CD4-positive, alpha-beta T cell (primary cell): Measurements from ENCODE around the gene TM4SF4. TPM values are rescaled to one million over a fixed set of nuclear protein-coding genes. Genes with fewer than 3 reads are reported as not detected.

Experiments used
- ATAC-seq: fragments of 200-7000 bp; cut with Tn5 transposase; one replicate; pipeline ENCODE4 v1.10.0; 2022; ENCODE audit warnings: mild to moderate bottlenecking; ENCODE audit not compliant: poor library complexity
- CTCF ChIA-PET: fragments of 350-600 bp; sonication (Branson Sonifier 250); formaldehyde crosslinking; loops from one replicate; lab custom pipeline; 2021; ENCODE audit warnings: antibody characterized with exemption, inconsistent platforms; lab: Charles Lee
- POLR2A ChIA-PET: fragments of 350-600 bp; sonication (Branson Sonifier 250); formaldehyde crosslinking; loops from one replicate; lab custom pipeline; 2021; ENCODE audit warnings: antibody characterized with exemption, inconsistent platforms; lab: Charles Lee
- DNase-seq, 14 experiments: peaks; one replicate each; pipeline ENCODE4 v3.0.0-alpha.2; 2013 to 2020; ENCODE audit warnings: mixed read lengths in 2 of 14
- H3K27ac ChIP-seq, 2 donors: one replicate each; pipeline versions ENCODE4 v1.5.1 to v1.7.0; 2013; ENCODE audit warnings: low read length in 2 of 2, low read depth in 1 of 2, mild to moderate bottlenecking in 1 of 2
- H3K27me3 ChIP-seq, 2 experiments: 1 replicate in 1 of 2; 2 replicates in 1 of 2; pipeline versions ENCODE4 v1.6.1 to v1.7.0; 2013; ENCODE audit warnings: low read length in 2 of 2, control low read depth in 1 of 2, mild to moderate bottlenecking in 1 of 2, moderate library complexity in 1 of 2; ENCODE audit not compliant: insufficient read depth in 2 of 2, control insufficient read depth in 1 of 2
- H3K36me3 ChIP-seq: one replicate; pipeline ENCODE4 v1.6.1; 2013; ENCODE audit warnings: low read length, control low read depth; ENCODE audit not compliant: insufficient read depth
- H3K4me1 ChIP-seq: one replicate; pipeline ENCODE4 v1.6.1; 2013; ENCODE audit warnings: low read length, control low read depth; ENCODE audit not compliant: insufficient read depth
- H3K4me3 ChIP-seq: one replicate; pipeline ENCODE4 v1.5.1; 2013; ENCODE audit warnings: mild to moderate bottlenecking, low read length, moderate library complexity
- H3K9me3 ChIP-seq, 2 experiments: 1 replicate in 1 of 2; 2 replicates in 1 of 2; pipeline versions ENCODE4 v1.6.1 to v1.7.0; 2013; ENCODE audit warnings: low read length in 2 of 2, mild to moderate bottlenecking in 2 of 2, control low read depth in 1 of 2, moderate library complexity in 1 of 2; ENCODE audit not compliant: control insufficient read depth in 1 of 2, insufficient read depth in 1 of 2
- H3K27ac Mint-ChIP-seq: one replicate; pipeline ENCODE4 v1.8.0; 2020; ENCODE audit warnings: mixed read lengths
- H3K27me3 Mint-ChIP-seq: one replicate; pipeline ENCODE4 v1.8.0; 2021; ENCODE audit warnings: mixed read lengths
- H3K36me3 Mint-ChIP-seq: one replicate; pipeline ENCODE4 v1.8.0; 2021; ENCODE audit warnings: low read depth, mixed read lengths
- H3K4me1 Mint-ChIP-seq: one replicate; pipeline ENCODE4 v1.8.0; 2021; ENCODE audit warnings: low read depth, mixed read lengths
- H3K4me3 Mint-ChIP-seq: one replicate; pipeline ENCODE4 v1.8.0; 2020; ENCODE audit warnings: mild to moderate bottlenecking, mixed read lengths
- H3K9me3 Mint-ChIP-seq: one replicate; pipeline ENCODE4 v1.8.0; 2020; ENCODE audit warnings: mixed read lengths
- CTCF ChIP-seq: fragments of 200-600 bp; IDR thresholded peaks from one replicate; pipeline ENCODE4 v1.8.0; 2022; ENCODE audit warnings: antibody characterized with exemption, mild to moderate bottlenecking
- intact Hi-C, 2 experiments: fragments of 100-400 bp; cut with DNase I in 1 of 2; cut with micrococcal nuclease in 1 of 2; formaldehyde crosslinking; loops; one replicate each; pipeline versions ENCODE4 v1.15.1 to v1.9.0; 2023 to 2025; cut with DNase I, micrococcal nuclease
- total RNA-seq, 174 experiments: library from RNA in 2 of 174; stranded (reverse) in 2 of 174; gene quantifications; one replicate each; pipeline ENCODE4 v1.2.3 and lab custom pipeline; 2021 to 2026

The TM4SF4 gene
- total RNA-seq, 2 experiments from 2014 or later = not detected

- CTCF ChIA-PET = no interaction called here
- TF ChIP-seq CTCF = no peak
- H3K36me3 Mint-ChIP-seq = no peaks in the 10 kb centered on the region
- Histone ChIP-seq H3K36me3 (no peaks in the 10 kb centered on the region), H3K27ac (no peak overlapping the region), H3K27me3 (no peaks in the 10 kb centered on the region), H3K4me1 (no peaks in the 10 kb centered on the region), H3K9me3 (no peaks in the 10 kb centered on the region), H3K4me3 (no peak overlapping the region)
- no peaks in the 10 kb centered on the region for H3K4me1 Mint-ChIP-seq
- intact Hi-C loops = no loop called here
- POLR2A ChIA-PET = no interaction called here
- peaks cover 5% of the 10 kb centered on the region for H3K27me3 Mint-ChIP-seq
- ATAC-seq (no peak), DNase-seq (no peak)
- no peaks in the 10 kb centered on the region for H3K9me3 Mint-ChIP-seq
- H3K4me3 Mint-ChIP-seq = no peak overlapping the region
- no peak overlapping the region for H3K27ac Mint-ChIP-seq
Observed at GRCh38 chr3:149552700-149553099, 78.2 kb downstream of the TM4SF4 start.

Other genes starting within 250 kb of the TM4SF4 start
- gene TM4SF18, start 141.1 kb upstream of the TM4SF4 start, total RNA-seq = not detected
- gene TM4SF1, start 97.0 kb upstream of the TM4SF4 start, total RNA-seq = not detected
- gene WWTR1, start 183.3 kb downstream of the TM4SF4 start, total RNA-seq = under 1 TPM; 0.22 to 0.30 TPM